Rectal smooth muscle tissue (tissue), 1 donor: ENCODE results near the gene CDC73.
"Not testable (repeated sequence)": the region's sequence is repeated elsewhere in the genome, so short reads cannot be mapped to it uniquely, and the experiment has no call there.

Experiments used
- H3K27ac ChIP-seq: one replicate; pipeline ENCODE4 v1.7.0; 2013; ENCODE audit warnings: low read depth, low read length, inconsistent platforms
- H3K27me3 ChIP-seq: one replicate; pipeline ENCODE4 v1.7.0; 2013; ENCODE audit warnings: low read length; ENCODE audit not compliant: control insufficient read depth, insufficient read depth
- H3K36me3 ChIP-seq: one replicate; pipeline ENCODE4 v1.7.0; 2013; ENCODE audit warnings: low read length; ENCODE audit not compliant: control insufficient read depth, insufficient read depth
- H3K4me1 ChIP-seq: one replicate; pipeline ENCODE4 v1.7.0; 2013; ENCODE audit warnings: low read length; ENCODE audit not compliant: control insufficient read depth, insufficient read depth
- H3K4me3 ChIP-seq: one replicate; pipeline ENCODE4 v1.7.0; 2013; ENCODE audit warnings: low read length
- H3K9ac ChIP-seq: one replicate; pipeline ENCODE4 v1.7.0; 2013; ENCODE audit warnings: low read length

CDC73 gene

GRCh38 chr1:193288548-193289080 lies 166.8 kb downstream of the CDC73 start:
- H3K27me3 ChIP-seq, H3K36me3 ChIP-seq, H3K4me3 ChIP-seq, H3K27ac ChIP-seq, H3K4me1 ChIP-seq, H3K9ac ChIP-seq: not testable (repeated sequence)

DNA sequence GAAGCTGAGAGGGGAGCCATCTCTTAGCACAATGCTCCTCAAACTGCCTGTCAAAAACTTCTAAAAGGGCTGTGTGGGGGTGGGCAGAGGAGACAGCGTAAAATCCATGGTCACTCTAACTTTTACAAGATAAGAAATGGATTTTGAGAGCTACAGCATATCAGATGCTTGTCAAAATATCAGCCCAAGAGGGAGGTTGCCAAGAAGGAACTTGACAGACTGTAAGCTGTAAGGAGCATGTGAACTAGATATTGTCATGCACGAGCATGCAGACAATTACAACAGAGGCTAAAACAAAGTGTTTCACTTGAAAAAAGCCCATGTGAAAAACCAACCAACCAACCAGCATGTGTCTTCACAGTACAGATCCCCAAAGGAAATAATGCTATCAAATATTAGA lies 171.9 kb downstream of the CDC73 start:
- H3K4me3 ChIP-seq = no peak overlapping the region
- H3K36me3 ChIP-seq = no peaks in the 10 kb centered on the region
- H3K27me3 ChIP-seq = no peaks in the 10 kb centered on the region
- H3K9ac ChIP-seq = no peak overlapping the region
- H3K4me1 ChIP-seq = no peaks in the 10 kb centered on the region
- no peak overlapping the region for H3K27ac ChIP-seq

GRCh38 chr1:193299038-193299437 lies 177.2 kb downstream of the CDC73 start:
- Histone ChIP-seq H3K4me3 (no peak overlapping the region), H3K27ac (no peak overlapping the region), H3K9ac (no peak overlapping the region), H3K27me3 (no peaks in the 10 kb centered on the region), H3K36me3 (no peaks in the 10 kb centered on the region), H3K4me1 (no peaks in the 10 kb centered on the region)

- H3K27me3 ChIP-seq = no peaks in the 10 kb centered on the region
- no peaks in the 10 kb centered on the region for H3K4me1 ChIP-seq
- H3K36me3 ChIP-seq = no peaks in the 10 kb centered on the region
- no peak overlapping the region for H3K27ac ChIP-seq
- no peak overlapping the region for H3K4me3 ChIP-seq
- no peak overlapping the region for H3K9ac ChIP-seq
Observed at GRCh38 chr1:193301746-193302145, 179.9 kb downstream of the CDC73 start.

- Histone ChIP-seq H3K36me3 (no peaks in the 10 kb centered on the region), H3K27ac (no peak overlapping the region), H3K4me1 (no peaks in the 10 kb centered on the region), H3K4me3 (no peak overlapping the region), H3K9ac (no peak overlapping the region), H3K27me3 (no peaks in the 10 kb centered on the region)
Observed at GRCh38 chr1:193303849-193304248, 182.0 kb downstream of the CDC73 start.
